ENCODE measurements around the gene SIN3B. TPM values are rescaled to one million over a fixed set of nuclear protein-coding genes. Genes with fewer than 3 reads are reported as not detected.

SIN3B gene
- total and polyA plus RNA-seq, 9 of the 15 experiments (the other 6 are each of a cell fraction or from before 2014, with no cell fraction given) = 0.51 to 34.2 (median 14.3) TPM

DNA sequence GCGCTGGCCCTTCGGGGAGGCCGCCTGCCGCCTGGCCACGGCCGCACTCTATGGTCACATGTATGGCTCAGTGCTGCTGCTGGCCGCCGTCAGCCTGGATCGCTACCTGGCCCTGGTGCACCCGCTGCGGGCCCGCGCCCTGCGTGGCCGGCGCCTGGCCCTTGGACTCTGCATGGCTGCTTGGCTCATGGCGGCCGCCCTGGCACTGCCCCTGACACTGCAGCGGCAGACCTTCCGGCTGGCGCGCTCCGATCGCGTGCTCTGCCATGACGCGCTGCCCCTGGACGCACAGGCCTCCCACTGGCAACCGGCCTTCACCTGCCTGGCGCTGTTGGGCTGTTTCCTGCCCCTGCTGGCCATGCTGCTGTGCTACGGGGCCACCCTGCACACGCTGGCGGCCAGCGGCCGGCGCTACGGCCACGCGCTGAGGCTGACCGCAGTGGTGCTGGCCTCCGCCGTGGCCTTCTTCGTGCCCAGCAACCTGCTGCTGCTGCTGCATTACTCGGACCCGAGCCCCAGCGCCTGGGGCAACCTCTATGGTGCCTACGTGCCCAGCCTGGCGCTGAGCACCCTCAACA is 60.8 kb downstream of the SIN3B start (continued):
- peak; percentile 85 for TF ChIP-seq TCF15 (CRISPR knock-in tag; IDR thresholded peaks at IDR 0.05)
- TF ChIP-seq ZNF79 (CRISPR knock-in tag; IDR thresholded peaks at IDR 0.05; ENCODE audit: low read depth) = peak; percentile 42; the same call in 1 of the 2 replicates
- no peak for TF ChIP-seq ARID2 (IDR thresholded peaks at IDR 0.05)
- no peak for TF ChIP-seq SNRNP70 (optimal IDR thresholded peaks at IDR 0.05; ENCODE audit: low read depth, low read length)
- no peak for TF ChIP-seq ZNF551 (CRISPR knock-in tag; IDR thresholded peaks at IDR 0.05)
- TF ChIP-seq MEF2D (tag; conservative IDR thresholded peaks at IDR 0.05; ENCODE audit: low read depth) = no peak
- TF ChIP-seq RHOXF2B (CRISPR knock-in tag; conservative IDR thresholded peaks at IDR 0.05) = no peak
- TF ChIP-seq MECOM (CRISPR knock-in tag; IDR thresholded peaks at IDR 0.05) = no peak
- TF ChIP-seq ZFP36 (IDR thresholded peaks at IDR 0.05; ENCODE audit: low read depth, low read length, partially characterized antibody) = no peak
- TF ChIP-seq HDAC8 (tag; IDR thresholded peaks at IDR 0.05) = peak; percentile 83
- peak; percentile 89; the same call in 1 of the 2 replicates for TF ChIP-seq ZNF584 (CRISPR knock-in tag; IDR thresholded peaks at IDR 0.05; ENCODE audit: low read depth)
- peak; percentile 83; the same call in 1 of the 2 replicates for TF ChIP-seq TFAP4 (CRISPR knock-in tag; IDR thresholded peaks at IDR 0.05; ENCODE audit: borderline replicate concordance)
- no peak for TF ChIP-seq HDAC6 (IDR thresholded peaks at IDR 0.05; ENCODE audit: low read depth, low read length)
- no peak for TF ChIP-seq POLR2B (IDR thresholded peaks at IDR 0.05; ENCODE audit: low read depth, partially characterized antibody)
- 0 out of 2 replicates have a peak, but pooled peaks have one; percentile 3 for TF ChIP-seq HMG20B (CRISPR knock-in tag; IDR thresholded peaks at IDR 0.05)
- TF ChIP-seq ZNF134 (CRISPR knock-in tag; conservative IDR thresholded peaks at IDR 0.05) = 0 out of 2 replicates have a peak, but pooled peaks have one; percentile 28
- no peak for TF ChIP-seq ZBTB43 (CRISPR knock-in tag; IDR thresholded peaks at IDR 0.05)
- no peak for TF ChIP-seq ATF3 (IDR thresholded peaks at IDR 0.05)
- TF ChIP-seq ATF3 (CRISPR knock-in tag; conservative IDR thresholded peaks at IDR 0.05) = no peak
- TF ChIP-seq ZNF124 (CRISPR knock-in tag; IDR thresholded peaks at IDR 0.05) = peak; percentile 19; the same call in 1 of the 2 replicates
- TF ChIP-seq YBX1 (IDR thresholded peaks at IDR 0.05) = no peak
- TF ChIP-seq MCM5 (IDR thresholded peaks at IDR 0.05; ENCODE audit: low read depth) = no peak
- TF ChIP-seq, protein P1, sequence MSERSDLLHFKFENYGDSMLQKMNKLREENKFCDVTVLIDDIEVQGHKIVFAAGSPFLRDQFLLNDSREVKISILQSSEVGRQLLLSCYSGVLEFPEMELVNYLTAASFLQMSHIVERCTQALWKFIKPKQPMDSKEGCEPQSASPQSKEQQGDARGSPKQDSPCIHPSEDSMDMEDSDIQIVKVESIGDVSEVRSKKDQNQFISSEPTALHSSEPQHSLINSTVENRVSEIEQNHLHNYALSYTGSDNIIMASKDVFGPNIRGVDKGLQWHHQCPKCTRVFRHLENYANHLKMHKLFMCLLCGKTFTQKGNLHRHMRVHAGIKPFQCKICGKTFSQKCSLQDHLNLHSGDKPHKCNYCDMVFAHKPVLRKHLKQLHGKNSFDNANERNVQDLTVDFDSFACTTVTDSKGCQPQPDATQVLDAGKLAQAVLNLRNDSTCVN (CRISPR knock-in tag; IDR thresholded peaks at IDR 0.05) = 0 out of 2 replicates have a peak, but pooled peaks have one; percentile 14
- no peak for TF ChIP-seq SNAPC5 (CRISPR knock-in tag; IDR thresholded peaks at IDR 0.05)
- TF ChIP-seq MEIS2 (IDR thresholded peaks at IDR 0.05; ENCODE audit: partially characterized antibody) = no peak
- TF ChIP-seq U2AF1 (optimal IDR thresholded peaks at IDR 0.05; ENCODE audit: low read depth, low read length) = peak; percentile 63
